ENCODE measurements around the gene SEPTIN10. TPM values are rescaled to one million over a fixed set of nuclear protein-coding genes. Genes with fewer than 3 reads are reported as not detected.

SEPTIN10 gene
- total RNA-seq, 1 experiment from 2014 or later = 92.5 TPM

DNA sequence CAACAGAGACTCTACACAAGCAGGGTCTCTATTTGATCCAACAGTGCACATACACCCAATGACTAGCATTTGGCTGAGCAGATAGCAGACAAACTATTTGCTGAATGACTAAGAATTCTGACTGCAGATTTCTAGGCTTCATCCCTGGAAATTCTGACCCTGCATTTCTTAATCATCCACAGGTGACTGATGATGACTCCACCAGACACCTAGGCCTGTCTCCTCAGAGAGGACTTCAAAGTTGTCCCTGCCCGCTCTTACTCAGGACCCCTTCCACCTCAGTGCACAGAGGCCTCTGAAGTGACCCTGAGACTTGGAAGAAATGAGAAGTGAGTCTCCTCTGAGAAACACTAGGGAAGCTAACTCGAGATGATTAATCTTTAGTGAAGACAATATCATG lies 51.3 kb downstream of the SEPTIN10 start:
- Histone ChIP-seq H2BK15ac (ENCODE audit: low read depth, low read length) (no peak overlapping the region), H3K27ac (ENCODE audit: insufficient read length, low read depth, low read length) (no peak overlapping the region), H3K79me2 (ENCODE audit: insufficient read depth, low read length) (no peaks in the 10 kb centered on the region), H3K18ac (ENCODE audit: insufficient read length, low read depth, low read length) (no peak overlapping the region), H2BK120ac (ENCODE audit: low read depth, low read length, poor library complexity, severe bottlenecking) (no peak overlapping the region), H2BK12ac (ENCODE audit: insufficient read length, low read depth, low read length) (no peak overlapping the region), H3K23me2 (ENCODE audit: insufficient read length, low read depth, low read length, poor library complexity, severe bottlenecking) (no peaks in the 10 kb centered on the region), H3K79me1 (ENCODE audit: insufficient read depth, low read depth, low read length, poor library complexity, severe bottlenecking) (no peaks in the 10 kb centered on the region), H4K20me1 (ENCODE audit: control insufficient read depth, insufficient read depth, insufficient read length) (no peaks in the 10 kb centered on the region), H2BK5ac (ENCODE audit: insufficient read length, low read length) (no peak overlapping the region), H3K14ac (ENCODE audit: insufficient read depth, low read length) (no peak overlapping the region), H3K9me3 (ENCODE audit: control insufficient read depth, low read depth, low read length) (no peaks in the 10 kb centered on the region), H4K91ac (ENCODE audit: insufficient read length, low read depth, low read length) (no peak overlapping the region), H3K4me2 (ENCODE audit: insufficient read depth, insufficient read length, low read length) (no peak overlapping the region), H3K4me1 (ENCODE audit: insufficient read depth, low read length) (no peaks in the 10 kb centered on the region), H4K8ac (replicated peaks; ENCODE audit: insufficient read length, low read depth, low read length) (no peak overlapping the region), H3T11ph (ENCODE audit: low read length) (no peak overlapping the region), H3K23ac (ENCODE audit: insufficient read length, low read depth, low read length) (no peak overlapping the region), H2BK20ac (ENCODE audit: low read depth, low read length, poor library complexity, severe bottlenecking) (no peak overlapping the region), H2AK5ac (ENCODE audit: insufficient read length, low read length) (no peak overlapping the region), H3K27me3 (ENCODE audit: insufficient read depth, low read length) (no peaks in the 10 kb centered on the region), H3K9ac (ENCODE audit: extremely low read depth, insufficient read length, low read length) (no peak overlapping the region), H2AFZ (ENCODE audit: low read length) (no peak overlapping the region), H4K5ac (ENCODE audit: insufficient read length, low read depth, low read length) (no peak overlapping the region), H3K56ac (ENCODE audit: insufficient read length, low read depth, low read length) (no peak overlapping the region), H3K4ac (ENCODE audit: low read depth, low read length) (no peak overlapping the region)
- H3K4me3 Mint-ChIP-seq = no peak overlapping the region
- peaks cover 0 to 2% of the 10 kb centered on the region in 2 experiments; a peak in 1 of 4 replicates for H3K4me1 Mint-ChIP-seq
- TF ChIP-seq, protein P1, sequence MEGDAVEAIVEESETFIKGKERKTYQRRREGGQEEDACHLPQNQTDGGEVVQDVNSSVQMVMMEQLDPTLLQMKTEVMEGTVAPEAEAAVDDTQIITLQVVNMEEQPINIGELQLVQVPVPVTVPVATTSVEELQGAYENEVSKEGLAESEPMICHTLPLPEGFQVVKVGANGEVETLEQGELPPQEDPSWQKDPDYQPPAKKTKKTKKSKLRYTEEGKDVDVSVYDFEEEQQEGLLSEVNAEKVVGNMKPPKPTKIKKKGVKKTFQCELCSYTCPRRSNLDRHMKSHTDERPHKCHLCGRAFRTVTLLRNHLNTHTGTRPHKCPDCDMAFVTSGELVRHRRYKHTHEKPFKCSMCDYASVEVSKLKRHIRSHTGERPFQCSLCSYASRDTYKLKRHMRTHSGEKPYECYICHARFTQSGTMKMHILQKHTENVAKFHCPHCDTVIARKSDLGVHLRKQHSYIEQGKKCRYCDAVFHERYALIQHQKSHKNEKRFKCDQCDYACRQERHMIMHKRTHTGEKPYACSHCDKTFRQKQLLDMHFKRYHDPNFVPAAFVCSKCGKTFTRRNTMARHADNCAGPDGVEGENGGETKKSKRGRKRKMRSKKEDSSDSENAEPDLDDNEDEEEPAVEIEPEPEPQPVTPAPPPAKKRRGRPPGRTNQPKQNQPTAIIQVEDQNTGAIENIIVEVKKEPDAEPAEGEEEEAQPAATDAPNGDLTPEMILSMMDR (conservative IDR thresholded peaks at IDR 0.05) = no peak
- 0 out of 7 replicates have a peak overlapping the region, but pooled peaks of 1 of the 3 experiments have one; percentile 55 for H3K27ac Mint-ChIP-seq
- no peaks in the 10 kb centered on the region for H3K9me3 Mint-ChIP-seq
- DNase-seq = no peak
- no CpG with 5 or more reads among the region's 2 CpGs for WGBS (ENCODE audit: extremely low coverage, insufficient read length, low lambda C conversion rate)
- peaks cover 19 to 56% (median 53%) of the 10 kb centered on the region in 3 experiments; a peak in 6 of 7 replicates for H3K36me3 Mint-ChIP-seq (ENCODE audit: insufficient read depth in 1 of 3, low read depth in 3 of 3)
- no peaks in the 10 kb centered on the region for H3K27me3 Mint-ChIP-seq (ENCODE audit: low read depth)
